HG02623 (cell line): ENCODE data around the gene SERPINB1.
"Not testable (repeated sequence)": the region's sequence is repeated elsewhere in the genome, so short reads cannot be mapped to it uniquely, and the experiment has no call there.

Source experiments
- ATAC-seq: cut with Tn5 transposase; IDR thresholded peaks from one replicate; pipeline ENCODE4 v1.9.1; 2021; ENCODE audit warnings: moderate library complexity; ENCODE audit not compliant: unreplicated experiment

SERPINB1 gene

GRCh38 chr6:2841264-2842138 lies at the start of gene SERPINB1:
Gene SERPINB1 (minus strand): TSS chr6:2841863. CDS start chr6:2840586, 1,277 bp downstream.
- ATAC-seq, result peak; percentile 68

- no peak for ATAC-seq
These were observed 49.5 kb upstream of the SERPINB1 start for GRCh38 chr6:2890976-2891767.

- no peak for ATAC-seq
These were observed 44.5 kb upstream of the SERPINB1 start for GRCh38 chr6:2885967-2886735.

GRCh38 chr6:2884804-2885203 lies 43.1 kb upstream of the SERPINB1 start:
- no peak for ATAC-seq

- ATAC-seq, result no peak
These were observed 42.0 kb upstream of the SERPINB1 start for GRCh38 chr6:2883673-2884072.

- ATAC-seq, result no peak
These were observed 39.8 kb upstream of the SERPINB1 start for GRCh38 chr6:2881423-2881822.

- ATAC-seq, result not testable (repeated sequence)
These were observed 38.5 kb upstream of the SERPINB1 start for GRCh38 chr6:2880156-2880555.

GRCh38 chr6:2877960-2878359 lies 36.3 kb upstream of the SERPINB1 start:
- ATAC-seq, result no peak

GRCh38 chr6:2877057-2877882 lies 35.6 kb upstream of the SERPINB1 start:
- no peak for ATAC-seq

GRCh38 chr6:2876210-2877056 lies 34.8 kb upstream of the SERPINB1 start:
- no peak for ATAC-seq

- no peak for ATAC-seq
These were observed 33.9 kb upstream of the SERPINB1 start for GRCh38 chr6:2875359-2876191.

GRCh38 chr6:2873643-2874042 lies 32.0 kb upstream of the SERPINB1 start:
- ATAC-seq, result no peak

- no peak for ATAC-seq
These were observed 31.0 kb upstream of the SERPINB1 start for GRCh38 chr6:2872423-2873358.

- no peak for ATAC-seq
These were observed 30.3 kb upstream of the SERPINB1 start for GRCh38 chr6:2871953-2872352.

- ATAC-seq, result no peak
These were observed 29.4 kb upstream of the SERPINB1 start for GRCh38 chr6:2871102-2871501.

- no peak for ATAC-seq
These were observed 28.5 kb upstream of the SERPINB1 start for GRCh38 chr6:2870046-2870636.

GRCh38 chr6:2868637-2869036 lies 27.0 kb upstream of the SERPINB1 start:
- no peak for ATAC-seq
